Stomach (tissue), 9 donors: Measurements from ENCODE around the gene SPATA6L. TPM values are rescaled to one million over a fixed set of nuclear protein-coding genes. Genes with fewer than 3 reads are reported as not detected.

Experiments used
- DNase-seq, 2 donors: peaks; one replicate each; pipeline versions ENCODE4 v3.0.0 to v3.0.0-alpha.2; 2013 to 2019
- H3K27ac ChIP-seq, 5 donors: fragments of 200-600 bp in 4 of 5; sonication (generic) in 4 of 5; one replicate each; pipeline ENCODE4 v1.5.1; 2013 to 2019; ENCODE audit warnings: mild to moderate bottlenecking in 1 of 5, moderate library complexity in 1 of 5
- H3K27me3 ChIP-seq, 3 donors: fragments of 200-600 bp; sonication (generic); one replicate each; pipeline ENCODE4 v1.5.1; 2017 to 2019; ENCODE audit warnings: mixed run types in 1 of 3
- H3K36me3 ChIP-seq, 4 donors: fragments of 200-600 bp; sonication (generic); 1 replicate in 3 of 4; 2 replicates in 1 of 4; pipeline ENCODE4 v1.5.1; 2016 to 2019
- H3K4me1 ChIP-seq, 4 donors: fragments of 200-600 bp; sonication (generic); one replicate each; pipeline ENCODE4 v1.5.1; 2016 to 2019
- H3K4me3 ChIP-seq, 4 donors: fragments of 200-600 bp; sonication (generic) in 3 of 4; one replicate each; pipeline ENCODE4 v1.5.1; 2016 to 2019; ENCODE audit warnings: mild to moderate bottlenecking in 1 of 4
- H3K9me3 ChIP-seq, 4 donors: fragments of 200-600 bp; sonication (generic); one replicate each; pipeline ENCODE4 v1.5.1; 2016 to 2019
- EP300 ChIP-seq: sonication (generic); formaldehyde crosslinking; IDR thresholded peaks from one replicate; pipeline ENCODE4 v1.6.1; 2017; ENCODE audit warnings: antibody characterized with exemption
- POLR2A ChIP-seq, 4 donors: fragments of 450-650 bp; IDR thresholded peaks; one replicate each; pipeline ENCODE4 v1.6.1; 2016; ENCODE audit warnings: antibody characterized with exemption in 4 of 4, control low read depth in 2 of 4, mild to moderate bottlenecking in 1 of 4, moderate library complexity in 1 of 4
- POLR2AphosphoS5 ChIP-seq, 3 donors: sonication (generic); formaldehyde crosslinking; IDR thresholded peaks; one replicate each; pipeline ENCODE4 v1.6.1; 2016; ENCODE audit warnings: antibody characterized with exemption in 3 of 3
- WGBS, 5 donors: extraction: QIAGEN DNeasy Blood & Tissue Kit in 3 of 5; methylation state at CpG; one replicate each; pipeline versions ENCODE4 v1.1.5 to v1.1.7; 2013 to 2018; 5-methylcytosine and 5-hydroxymethylcytosine counted together
- intact Hi-C: fragments of 100-400 bp; cut with DNase I; formaldehyde crosslinking; loops from one replicate; pipeline ENCODE4 v1.15.1; 2023; ENCODE audit warnings: low total_unique reads
- polyA plus RNA-seq, 3 donors: library from polyadenylated mRNA; stranded (reverse); fragments of 200-250 nt; gene quantifications; one replicate each; pipeline ENCODE4 v1.2.3, GENCODE V29; 2013
- total RNA-seq, 5 donors: library from RNA; depleted of rRNA; stranded (reverse); fragments of >200 nt; gene quantifications; one replicate each; pipeline versions ENCODE4 v1.1.0 to v1.2.3, GENCODE V29; 2014 to 2016
- TF ChIP-seq, protein P1 (sequence below), 7 experiments: fragments of 450-650 bp in 4 of 7; fragments of 200-600 bp in 3 of 7; sonication (generic) in 3 of 7; IDR thresholded peaks; one replicate each; pipeline ENCODE4 v1.5.1; 2016 to 2019; ENCODE audit warnings: antibody characterized with exemption in 7 of 7, control low read depth in 2 of 7, mild to moderate bottlenecking in 1 of 7
- donor health status: healthy with polysubstance abuse.
- donor health status: Bipolar disorder and iron deficiency.
- donor health status: healthy.

The SPATA6L gene
- total and polyA plus RNA-seq, 8 donors, result 2.3 to 32.7 (median 5.4) TPM

GRCh38 chr9:4566806-4567205 lies 99.5 kb downstream of the SPATA6L start:
- no peak overlapping the region for H3K27ac ChIP-seq
- intact Hi-C loops, result no loop called here
- WGBS, 5 donors, result 84 to 94% (median 92%) methylated on average over 2 of the region's 2 CpGs
- H3K4me3 ChIP-seq, result no peak overlapping the region
- TF ChIP-seq POLR2A (IDR thresholded peaks at IDR 0.05), result no peak
- TF ChIP-seq EP300, result no peak
- no peak for TF ChIP-seq POLR2AphosphoS5 (IDR thresholded peaks at IDR 0.05)
- TF ChIP-seq, protein P1, sequence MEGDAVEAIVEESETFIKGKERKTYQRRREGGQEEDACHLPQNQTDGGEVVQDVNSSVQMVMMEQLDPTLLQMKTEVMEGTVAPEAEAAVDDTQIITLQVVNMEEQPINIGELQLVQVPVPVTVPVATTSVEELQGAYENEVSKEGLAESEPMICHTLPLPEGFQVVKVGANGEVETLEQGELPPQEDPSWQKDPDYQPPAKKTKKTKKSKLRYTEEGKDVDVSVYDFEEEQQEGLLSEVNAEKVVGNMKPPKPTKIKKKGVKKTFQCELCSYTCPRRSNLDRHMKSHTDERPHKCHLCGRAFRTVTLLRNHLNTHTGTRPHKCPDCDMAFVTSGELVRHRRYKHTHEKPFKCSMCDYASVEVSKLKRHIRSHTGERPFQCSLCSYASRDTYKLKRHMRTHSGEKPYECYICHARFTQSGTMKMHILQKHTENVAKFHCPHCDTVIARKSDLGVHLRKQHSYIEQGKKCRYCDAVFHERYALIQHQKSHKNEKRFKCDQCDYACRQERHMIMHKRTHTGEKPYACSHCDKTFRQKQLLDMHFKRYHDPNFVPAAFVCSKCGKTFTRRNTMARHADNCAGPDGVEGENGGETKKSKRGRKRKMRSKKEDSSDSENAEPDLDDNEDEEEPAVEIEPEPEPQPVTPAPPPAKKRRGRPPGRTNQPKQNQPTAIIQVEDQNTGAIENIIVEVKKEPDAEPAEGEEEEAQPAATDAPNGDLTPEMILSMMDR (IDR thresholded peaks at IDR 0.05), result no peak
- no peak for DNase-seq
- H3K27me3 ChIP-seq, result no peaks in the 10 kb centered on the region
- H3K9me3 ChIP-seq, result no peaks in the 10 kb centered on the region
- H3K4me1 ChIP-seq, result peaks cover 0 to 6% (median 0%) of the 10 kb centered on the region in 4 donors
- H3K36me3 ChIP-seq, result peaks cover 0 to 16% (median 0%) of the 10 kb centered on the region in 4 donors

GRCh38 chr9:4563105-4563504 lies 103.2 kb downstream of the SPATA6L start:
- H3K36me3 ChIP-seq, result peaks cover 0 to 16% (median 0%) of the 10 kb centered on the region in 4 donors
- H3K4me1 ChIP-seq, result no peaks in the 10 kb centered on the region
- intact Hi-C loops, result no loop called here
- no peak for TF ChIP-seq POLR2A (IDR thresholded peaks at IDR 0.05)
- 70 to 90% (median 82%) methylated on average over 2 of the region's 2 CpGs for WGBS, 5 donors
- no peaks in the 10 kb centered on the region for H3K27me3 ChIP-seq
- no peaks in the 10 kb centered on the region for H3K9me3 ChIP-seq
- H3K4me3 ChIP-seq, result no peak overlapping the region
- no peak for DNase-seq
- no peak overlapping the region for H3K27ac ChIP-seq

GRCh38 chr9:4559261-4560182 lies 106.8 kb downstream of the SPATA6L start:
- Histone ChIP-seq H3K9me3 (no peaks in the 10 kb centered on the region), H3K4me1 (no peaks in the 10 kb centered on the region), H3K27me3 (no peaks in the 10 kb centered on the region), H3K4me3 (no peak overlapping the region), H3K36me3 (peaks cover 0 to 4% (median 0%) of the 10 kb centered on the region in 4 donors), H3K27ac (no peak overlapping the region)
- no peak for DNase-seq
- TF ChIP-seq POLR2AphosphoS5 (IDR thresholded peaks at IDR 0.05), result no peak
- TF ChIP-seq POLR2A (IDR thresholded peaks at IDR 0.05), result no peak
- TF ChIP-seq EP300, result no peak
- TF ChIP-seq, protein P1 (IDR thresholded peaks at IDR 0.05), result no peak
- intact Hi-C loops, result no loop called here
- 69 to 92% (median 85%) methylated on average over 8 of the region's 8 CpGs for WGBS, 5 donors

DNA sequence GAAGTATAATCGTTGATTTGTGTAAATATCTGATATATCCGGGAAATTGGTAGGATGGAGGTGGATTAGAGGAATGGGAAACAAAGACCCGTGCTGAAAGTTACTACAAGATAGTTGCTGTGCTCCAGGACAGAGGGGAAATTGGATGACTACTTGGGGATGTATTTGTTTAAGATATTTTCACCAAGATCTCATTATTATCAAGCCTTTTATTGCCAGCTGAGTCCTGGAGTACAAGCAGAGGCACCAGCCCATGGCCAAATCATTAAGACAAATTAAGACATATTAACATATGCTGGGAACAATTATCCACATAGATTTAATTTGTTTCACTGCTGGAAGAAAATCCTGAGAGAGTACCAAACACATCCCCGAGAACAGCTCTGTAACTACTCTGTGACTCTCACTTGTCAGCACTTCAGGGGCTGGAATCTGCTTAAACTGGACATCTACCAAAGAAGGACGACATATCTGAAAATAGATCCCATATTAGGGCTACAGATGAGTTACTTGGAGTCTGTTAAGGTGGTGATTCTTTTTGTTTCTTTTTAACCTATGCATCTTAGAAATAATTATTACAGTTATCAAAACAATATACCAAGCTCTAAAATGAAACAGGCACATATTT lies 107.8 kb downstream of the SPATA6L start:
- no peak overlapping the region for H3K4me3 ChIP-seq
- intact Hi-C loops, result no loop called here
- no peak for TF ChIP-seq POLR2AphosphoS5 (IDR thresholded peaks at IDR 0.05)
- TF ChIP-seq, protein P1 (IDR thresholded peaks at IDR 0.05), result no peak
- TF ChIP-seq POLR2A (IDR thresholded peaks at IDR 0.05), result no peak
- TF ChIP-seq EP300, result no peak
- no peaks in the 10 kb centered on the region for H3K9me3 ChIP-seq
- DNase-seq, result no peak
- H3K27ac ChIP-seq, result no peak overlapping the region
- no peaks in the 10 kb centered on the region for H3K27me3 ChIP-seq
- 80 to 87% (median 84%) methylated on average over 5 of the region's 5 CpGs for WGBS, 5 donors
- H3K36me3 ChIP-seq, result no peaks in the 10 kb centered on the region
- H3K4me1 ChIP-seq, result peaks cover 0 to 9% (median 0%) of the 10 kb centered on the region in 4 donors
